ENCODE results near the gene AVEN.

The AVEN gene

GRCh38 chr15:33941279-33942063 lies 97.5 kb downstream of the AVEN start:
- intact Hi-C loops (cut with DNase I) = no loop called here

DNA sequence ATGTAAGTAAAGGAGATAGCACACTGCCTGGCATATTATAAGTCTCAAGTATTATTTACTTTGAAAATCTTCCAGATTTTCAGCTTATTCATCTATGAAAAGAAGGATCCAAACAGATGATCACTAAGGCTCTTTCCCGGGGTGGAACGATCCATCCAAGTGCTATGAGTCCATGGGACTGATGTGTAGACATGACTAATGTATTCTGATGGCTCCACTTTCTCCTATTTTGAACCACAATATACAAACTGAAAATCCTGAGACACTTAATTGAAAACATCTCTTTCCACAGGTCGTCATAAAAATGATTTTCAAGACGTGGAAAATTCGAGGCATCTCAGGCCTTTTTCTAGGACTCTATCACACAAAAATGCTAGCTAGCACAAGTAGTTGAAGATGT lies 104.1 kb downstream of the AVEN start:
- intact Hi-C loops (cut with DNase I) = no loop called here
- DNase-seq = no peak

More at GRCh38 chr15:33941279-33942063, 97.5 kb downstream of the AVEN start:
- no peak for DNase-seq

DNA sequence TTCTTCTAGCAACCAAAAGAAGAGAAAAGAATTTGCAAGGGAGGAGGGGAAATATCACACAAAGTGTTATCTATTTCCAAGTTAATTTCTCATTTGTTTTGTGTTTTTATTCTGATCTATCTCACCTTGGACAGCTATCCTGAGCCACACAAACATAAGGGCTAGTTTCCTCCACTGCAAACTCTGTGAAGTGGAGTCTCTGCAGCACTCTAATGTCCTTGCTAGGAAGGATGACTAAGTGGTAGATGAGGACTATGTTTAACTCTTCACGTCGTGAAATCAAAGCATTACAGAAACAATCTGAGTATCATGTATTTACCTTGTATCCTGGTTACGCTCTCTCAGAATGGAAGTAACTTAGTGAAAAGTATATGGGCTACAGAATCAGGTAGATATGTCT lies 104.6 kb downstream of the AVEN start:
- intact Hi-C loops (cut with DNase I) = no loop called here
- no peak for DNase-seq

DNA sequence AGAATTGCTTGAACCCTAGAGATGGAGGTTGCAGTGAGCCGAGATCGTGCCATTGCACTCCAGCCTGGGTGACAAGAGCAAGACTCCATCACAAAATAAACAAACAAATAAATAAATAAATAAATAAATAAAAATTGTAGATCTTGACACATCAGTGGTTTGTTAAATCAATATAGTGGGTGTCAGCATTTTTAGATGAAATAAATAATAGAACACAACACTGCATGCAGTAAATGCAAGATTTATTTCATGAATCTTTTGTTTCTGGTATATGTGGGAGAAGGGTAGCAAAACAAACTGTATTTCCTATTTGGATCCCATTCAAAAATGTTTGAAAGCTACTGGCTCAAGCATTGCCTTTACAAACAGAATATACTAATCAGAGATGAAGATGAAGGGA lies 106.3 kb downstream of the AVEN start:
- no peak for DNase-seq
- intact Hi-C loops (cut with DNase I) = no loop called here

DNA sequence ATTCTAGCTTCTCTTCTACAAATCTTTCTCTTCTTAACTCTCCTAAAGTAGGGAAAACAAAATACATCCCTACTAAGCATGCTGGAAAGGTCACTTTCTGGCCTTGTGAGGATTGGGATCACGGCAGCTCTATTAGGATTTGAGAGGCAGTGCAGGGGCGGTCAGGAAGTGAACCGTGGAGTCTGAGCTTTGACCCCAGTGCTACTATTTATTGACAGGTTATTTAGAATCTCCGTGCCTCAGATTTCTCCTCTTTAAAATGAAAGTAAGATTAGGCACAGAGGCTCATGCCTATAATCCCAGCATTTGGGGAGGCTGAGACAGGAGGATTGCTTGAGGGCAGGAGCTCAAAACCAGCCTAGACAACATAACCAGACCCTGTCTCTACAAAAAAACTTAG lies 112.7 kb downstream of the AVEN start:
- intact Hi-C loops (cut with DNase I) = no loop called here
- DNase-seq = no peak

GRCh38 chr15:33923446-33923845 lies 115.6 kb downstream of the AVEN start:
- DNase-seq = no peak
- intact Hi-C loops (cut with DNase I) = no loop called here

GRCh38 chr15:33915571-33916407 lies 123.2 kb downstream of the AVEN start:
- intact Hi-C loops (cut with DNase I) = no loop called here
- no peak for DNase-seq

DNA sequence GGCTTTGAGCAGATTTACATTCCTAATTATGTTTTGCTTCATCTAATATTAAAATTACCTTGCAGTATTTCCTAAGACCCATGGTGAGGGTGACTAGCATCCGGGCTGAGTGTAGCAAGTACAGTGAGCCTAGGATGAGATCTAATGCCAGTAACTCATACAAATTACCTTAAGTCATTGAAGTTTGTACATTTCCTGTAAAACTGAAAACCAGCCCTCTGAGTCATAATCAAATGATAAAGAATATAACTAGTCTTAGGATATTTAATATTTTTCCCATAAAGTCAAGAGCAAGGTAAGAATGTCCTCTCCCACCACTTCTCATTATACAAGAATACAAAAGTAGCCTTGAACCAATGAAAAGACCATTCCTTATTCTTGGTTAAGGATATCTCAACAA lies 125.5 kb downstream of the AVEN start:
- intact Hi-C loops (cut with DNase I) = no loop called here
- DNase-seq = no peak

DNA sequence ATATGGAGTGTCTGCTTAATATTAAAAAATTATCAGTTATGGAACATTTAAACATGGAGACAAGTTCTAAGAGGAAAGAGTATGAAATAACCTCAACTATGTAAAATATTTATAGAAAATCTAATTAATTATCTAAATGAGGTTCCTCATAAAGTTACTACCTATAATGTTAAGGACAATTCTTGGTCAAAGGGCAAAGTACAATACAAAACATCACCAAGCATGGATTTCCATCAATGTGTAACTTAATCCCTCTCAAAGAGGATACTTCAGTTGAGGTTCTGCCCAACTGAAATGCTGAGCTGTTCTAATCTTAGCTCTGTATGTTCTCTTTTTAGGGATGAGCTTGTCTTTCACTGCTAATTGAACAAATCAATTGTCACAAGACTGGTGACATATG lies 126.7 kb downstream of the AVEN start:
- intact Hi-C loops (cut with DNase I) = no loop called here
- DNase-seq = no peak

GRCh38 chr15:33910741-33911140 lies 128.3 kb downstream of the AVEN start:
- DNase-seq = no peak
- intact Hi-C loops (cut with DNase I) = no loop called here

DNA sequence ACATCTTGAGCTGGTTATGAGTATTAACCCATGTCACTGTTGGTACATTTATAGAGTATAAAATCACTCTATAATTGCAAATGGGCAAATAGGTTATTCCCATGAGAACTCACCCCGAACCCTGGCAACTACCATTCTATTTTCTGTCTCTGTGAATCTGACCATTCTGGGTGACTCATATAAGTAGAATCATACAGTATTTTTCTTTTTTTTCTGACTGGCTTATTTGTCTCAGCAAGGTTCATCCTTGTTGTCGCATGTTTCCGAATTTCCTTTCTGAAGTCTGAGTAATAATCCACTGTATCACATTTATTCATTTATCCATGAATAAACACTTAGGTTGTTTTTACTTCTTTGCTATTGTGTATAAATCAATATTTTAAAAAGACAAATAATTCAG lies 130.6 kb downstream of the AVEN start:
- DNase-seq = no peak
- intact Hi-C loops (cut with DNase I) = no loop called here

GRCh38 chr15:33907326-33907725 lies 131.7 kb downstream of the AVEN start:
- no peak for DNase-seq
- intact Hi-C loops (cut with DNase I) = no loop called here

DNA sequence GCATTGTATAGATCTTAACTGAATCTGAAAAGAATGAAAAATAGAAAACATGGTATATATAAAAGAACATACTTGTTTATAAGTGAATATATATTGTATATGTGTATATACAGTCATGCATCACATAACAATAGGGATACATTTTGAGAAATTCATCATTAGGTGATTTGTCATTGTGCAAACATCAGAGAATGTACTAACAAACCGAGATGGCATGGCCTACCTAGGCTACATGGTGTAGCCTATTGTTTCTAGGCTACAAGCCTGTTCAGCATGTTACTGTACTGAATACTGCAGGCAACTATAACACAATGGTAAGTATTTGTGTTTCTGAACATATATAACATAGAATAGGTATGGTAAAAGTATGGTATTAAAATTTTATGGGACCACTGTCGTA lies 135.3 kb downstream of the AVEN start:
- intact Hi-C loops (cut with DNase I) = no loop called here
- no peak for DNase-seq

- no peak for DNase-seq
- intact Hi-C loops (cut with DNase I) = no loop called here
Measured at GRCh38 chr15:33902043-33902442, 137.0 kb downstream of the AVEN start.

DNA sequence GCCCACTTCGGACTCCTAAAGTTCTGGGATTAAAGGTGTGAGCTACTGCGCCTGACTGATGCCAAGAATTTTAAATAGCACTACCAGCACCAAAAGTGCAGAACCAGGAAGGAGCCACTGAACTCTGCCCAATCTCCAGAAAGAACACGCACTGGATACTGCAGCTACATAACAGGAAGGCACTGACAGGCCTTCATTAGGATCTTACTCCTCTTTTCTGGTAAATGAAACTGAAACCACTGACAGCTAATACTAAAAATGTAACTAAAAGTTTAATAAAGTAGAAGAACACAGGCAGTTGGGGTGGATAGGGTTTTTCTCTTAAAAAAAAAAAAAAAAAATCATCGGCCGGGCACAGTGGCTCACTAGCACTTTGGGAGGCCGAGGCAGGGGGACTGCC lies 144.8 kb downstream of the AVEN start:
- no peak for DNase-seq
- intact Hi-C loops (cut with DNase I) = no loop called here

DNA sequence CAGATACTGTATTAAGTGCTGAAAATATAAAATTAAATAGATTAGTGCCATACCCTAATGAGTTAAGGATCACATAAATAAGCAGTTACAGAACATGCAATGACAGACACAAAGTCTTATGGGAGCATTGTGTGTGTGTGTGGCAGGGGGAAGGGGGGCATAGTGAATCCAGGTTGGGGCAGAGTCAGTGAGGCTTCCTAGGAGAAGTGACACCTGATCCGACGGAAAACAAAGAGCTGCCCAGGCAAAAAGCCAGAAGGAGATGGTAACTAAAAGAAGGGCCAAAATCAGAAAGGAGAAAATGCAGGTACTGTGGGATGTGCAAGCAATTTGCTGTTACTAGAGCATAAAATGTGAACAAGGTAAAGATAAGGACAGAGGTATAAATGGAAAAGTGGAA lies 150.8 kb downstream of the AVEN start:
- no peak for DNase-seq
- intact Hi-C loops (cut with DNase I) = no loop called here

DNA sequence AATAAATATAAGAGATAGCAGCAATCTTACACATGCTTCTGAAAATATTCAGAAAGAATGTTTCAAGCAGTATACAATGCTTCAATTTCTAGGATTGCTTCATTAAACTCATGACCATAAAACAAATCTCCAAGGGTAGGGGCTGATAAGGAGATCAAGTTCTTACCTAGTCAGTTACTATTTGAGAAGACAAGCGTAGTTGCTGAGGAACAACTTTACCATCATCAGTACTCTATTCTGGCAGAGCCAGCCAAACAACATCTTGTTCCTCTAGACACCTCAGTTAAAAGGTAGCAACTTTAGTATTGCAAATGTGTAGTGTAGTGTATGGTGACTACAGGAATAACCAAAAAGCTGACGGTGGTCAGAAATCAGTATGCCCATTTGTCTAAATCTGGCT lies 156.1 kb downstream of the AVEN start:
- intact Hi-C loops (cut with DNase I) = no loop called here
- DNase-seq = no peak

GRCh38 chr15:33874156-33874555 lies 164.8 kb downstream of the AVEN start:
- DNase-seq = no peak
- intact Hi-C loops (cut with DNase I) = no loop called here

DNA sequence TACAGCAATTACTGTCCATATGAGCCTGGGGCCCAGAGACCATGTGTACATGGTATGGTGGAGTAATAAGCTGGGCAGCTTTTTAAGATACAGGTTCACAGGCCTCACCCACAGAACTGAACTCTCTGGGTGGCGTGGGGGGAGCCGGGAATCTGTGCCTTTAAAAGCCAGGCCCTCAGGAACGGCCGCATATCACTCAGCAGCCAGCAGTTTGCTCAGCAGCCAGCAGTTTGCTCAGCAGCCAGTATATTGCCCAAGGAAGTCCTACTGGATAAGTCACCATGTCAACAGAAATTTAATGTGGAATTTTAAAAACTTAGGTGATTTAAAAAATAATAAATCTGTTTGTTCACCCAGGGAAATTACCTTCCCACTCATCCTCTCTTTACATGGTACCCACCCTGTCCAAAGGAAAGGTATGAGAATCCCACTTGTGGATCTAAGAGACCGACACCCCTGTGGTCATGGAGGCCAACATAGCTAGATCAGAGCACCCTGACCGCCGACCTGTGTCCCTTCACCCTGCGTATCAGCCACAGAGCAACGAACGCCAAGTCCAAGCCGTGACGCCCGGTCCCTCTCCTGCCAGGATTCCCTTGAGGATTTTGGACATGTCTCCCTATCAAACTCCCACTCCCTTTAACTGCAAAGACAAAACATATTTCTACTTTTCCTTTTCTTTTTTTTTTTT lies 166.4 kb downstream of the AVEN start:
- DNase-seq = no peak
- intact Hi-C loops (cut with DNase I) = no loop called here

DNA sequence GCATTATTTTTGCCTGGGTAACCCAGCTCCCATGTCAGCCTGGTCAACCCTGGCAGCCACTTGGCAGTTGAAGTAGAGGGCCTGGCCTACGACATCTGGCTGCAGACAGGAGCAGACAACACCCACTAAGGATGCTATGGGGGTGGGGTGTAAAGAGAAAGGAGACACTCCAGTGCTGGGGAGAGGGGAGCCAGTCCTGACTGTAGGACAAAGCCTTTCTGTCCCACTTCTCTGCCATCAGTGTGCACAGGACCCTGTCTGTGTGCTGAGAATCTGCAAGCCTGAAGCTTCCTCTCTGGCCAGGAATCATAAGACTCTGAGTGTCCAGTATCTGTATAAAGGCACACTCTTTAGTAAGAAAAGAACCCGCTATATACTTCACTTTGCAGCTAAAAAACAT lies 167.0 kb downstream of the AVEN start:
- peak in 4 of 42 donors; percentile 9 to 45 (median 27) for DNase-seq
- intact Hi-C loops (cut with DNase I) = no loop called here

Data from head of caudate nucleus (tissue), 42 donors.